Measurements from ENCODE around the gene CDH4. TPM values are rescaled to one million over a fixed set of nuclear protein-coding genes. Genes with fewer than 3 reads are reported as not detected.

CDH4 gene
- total RNA-seq, 1 donor from 2014 or later = 2.9 TPM

GRCh38 chr20:61768571-61769285 is 516.7 kb downstream of the CDH4 start:
- TF ChIP-seq CTCF (IDR thresholded peaks at IDR 0.05) (no peak), EZH2 (IDR thresholded peaks at IDR 0.05) (no peak), EZH2phosphoT487 (IDR thresholded peaks at IDR 0.05) (no peak)
- Histone ChIP-seq H3K27ac (no peak overlapping the region), H2AFZ (replicated peaks) (no peak overlapping the region), H4K20me1 (ENCODE audit: low read depth) (no peaks in the 10 kb centered on the region), H3K9me3 (ENCODE audit: low read depth) (no peaks in the 10 kb centered on the region), H3K27me3 (peaks cover 7% of the 10 kb centered on the region), H3K4me1 (no peaks in the 10 kb centered on the region), H3K36me3 (no peaks in the 10 kb centered on the region), H3K9ac (no peak overlapping the region), H3F3A (ENCODE audit: low read depth) (no peaks in the 10 kb centered on the region), H3K4me2 (no peak overlapping the region), H3K79me2 (ENCODE audit: low read depth) (no peaks in the 10 kb centered on the region), H3K4me3 (no peak overlapping the region)
- Mint-ChIP-seq H3K27me3 (ENCODE audit: insufficient read depth, low read depth) (peaks cover 5% of the 10 kb centered on the region), H3K27ac (no peak overlapping the region), H3K4me3 (no peak overlapping the region), H3K4me1 (peaks cover 11% of the 10 kb centered on the region), H3K36me3 (peaks cover 2% of the 10 kb centered on the region), H3K9me3 (no peaks in the 10 kb centered on the region)
- DNase-seq (ENCODE audit: low spot score) = no peak

GRCh38 chr20:61769286-61769832 is 517.3 kb downstream of the CDH4 start:
- peaks cover 11% of the 10 kb centered on the region for H3K4me1 Mint-ChIP-seq
- H3K4me3 Mint-ChIP-seq = no peak overlapping the region
- H3K36me3 Mint-ChIP-seq = peaks cover 2% of the 10 kb centered on the region
- peaks cover 5% of the 10 kb centered on the region for H3K27me3 Mint-ChIP-seq (ENCODE audit: insufficient read depth, low read depth)
- H3K27ac ChIP-seq = no peak overlapping the region
- TF ChIP-seq EZH2 (IDR thresholded peaks at IDR 0.05) = no peak
- no peak for TF ChIP-seq EZH2phosphoT487 (IDR thresholded peaks at IDR 0.05)
- no peak for TF ChIP-seq CTCF (IDR thresholded peaks at IDR 0.05)
- no peak overlapping the region for H3K4me2 ChIP-seq
- no peaks in the 10 kb centered on the region for H3K9me3 ChIP-seq (ENCODE audit: low read depth)
- no peak overlapping the region for H3K4me3 ChIP-seq
- H3K36me3 ChIP-seq = no peaks in the 10 kb centered on the region
- peaks cover 5% of the 10 kb centered on the region for H3K27me3 ChIP-seq
- H3K4me1 ChIP-seq = no peaks in the 10 kb centered on the region
- no peaks in the 10 kb centered on the region for H4K20me1 ChIP-seq (ENCODE audit: low read depth)
- DNase-seq (ENCODE audit: low spot score) = no peak
- no peaks in the 10 kb centered on the region for H3K9me3 Mint-ChIP-seq
- no peak overlapping the region for H3K9ac ChIP-seq
- no peak overlapping the region for H3K27ac Mint-ChIP-seq
- no peak overlapping the region for H2AFZ ChIP-seq (replicated peaks)
- no peaks in the 10 kb centered on the region for H3K79me2 ChIP-seq (ENCODE audit: low read depth)
- no peaks in the 10 kb centered on the region for H3F3A ChIP-seq (ENCODE audit: low read depth)

- H3K36me3 Mint-ChIP-seq = peaks cover 6% of the 10 kb centered on the region
Measured at GRCh38 chr20:61770113-61770585, 518.1 kb downstream of the CDH4 start.

More at GRCh38 chr20:61770113-61770585, 518.1 kb downstream of the CDH4 start:
- Mint-ChIP-seq H3K9me3 (no peaks in the 10 kb centered on the region), H3K27ac (no peak overlapping the region), H3K4me3 (no peak overlapping the region), H3K4me1 (peaks cover 11% of the 10 kb centered on the region), H3K27me3 (ENCODE audit: insufficient read depth, low read depth) (peaks cover 5% of the 10 kb centered on the region)
- no peak for TF ChIP-seq CTCF (IDR thresholded peaks at IDR 0.05)
- no peak for TF ChIP-seq EZH2phosphoT487 (IDR thresholded peaks at IDR 0.05)
- no peak for TF ChIP-seq EZH2 (IDR thresholded peaks at IDR 0.05)
- Histone ChIP-seq H2AFZ (replicated peaks) (no peak overlapping the region), H3F3A (ENCODE audit: low read depth) (no peaks in the 10 kb centered on the region), H3K27me3 (peaks cover 5% of the 10 kb centered on the region), H3K4me1 (no peaks in the 10 kb centered on the region), H3K9me3 (ENCODE audit: low read depth) (no peaks in the 10 kb centered on the region), H3K27ac (no peak overlapping the region), H3K4me2 (no peak overlapping the region), H4K20me1 (ENCODE audit: low read depth) (no peaks in the 10 kb centered on the region), H3K79me2 (ENCODE audit: low read depth) (no peaks in the 10 kb centered on the region), H3K36me3 (no peaks in the 10 kb centered on the region), H3K9ac (no peak overlapping the region), H3K4me3 (no peak overlapping the region)
- no peak for DNase-seq (ENCODE audit: low spot score)

Data from neural progenitor cell (in vitro differentiated cells).